ENCODE data around the gene POLR2L. TPM values are rescaled to one million over a fixed set of nuclear protein-coding genes. Genes with fewer than 3 reads are reported as not detected.

The POLR2L gene
- total and polyA plus RNA-seq, 2 of the 13 experiments (the other 11 are each of a cell fraction or from before 2014, with no cell fraction given) = 104 to 114 TPM

DNA sequence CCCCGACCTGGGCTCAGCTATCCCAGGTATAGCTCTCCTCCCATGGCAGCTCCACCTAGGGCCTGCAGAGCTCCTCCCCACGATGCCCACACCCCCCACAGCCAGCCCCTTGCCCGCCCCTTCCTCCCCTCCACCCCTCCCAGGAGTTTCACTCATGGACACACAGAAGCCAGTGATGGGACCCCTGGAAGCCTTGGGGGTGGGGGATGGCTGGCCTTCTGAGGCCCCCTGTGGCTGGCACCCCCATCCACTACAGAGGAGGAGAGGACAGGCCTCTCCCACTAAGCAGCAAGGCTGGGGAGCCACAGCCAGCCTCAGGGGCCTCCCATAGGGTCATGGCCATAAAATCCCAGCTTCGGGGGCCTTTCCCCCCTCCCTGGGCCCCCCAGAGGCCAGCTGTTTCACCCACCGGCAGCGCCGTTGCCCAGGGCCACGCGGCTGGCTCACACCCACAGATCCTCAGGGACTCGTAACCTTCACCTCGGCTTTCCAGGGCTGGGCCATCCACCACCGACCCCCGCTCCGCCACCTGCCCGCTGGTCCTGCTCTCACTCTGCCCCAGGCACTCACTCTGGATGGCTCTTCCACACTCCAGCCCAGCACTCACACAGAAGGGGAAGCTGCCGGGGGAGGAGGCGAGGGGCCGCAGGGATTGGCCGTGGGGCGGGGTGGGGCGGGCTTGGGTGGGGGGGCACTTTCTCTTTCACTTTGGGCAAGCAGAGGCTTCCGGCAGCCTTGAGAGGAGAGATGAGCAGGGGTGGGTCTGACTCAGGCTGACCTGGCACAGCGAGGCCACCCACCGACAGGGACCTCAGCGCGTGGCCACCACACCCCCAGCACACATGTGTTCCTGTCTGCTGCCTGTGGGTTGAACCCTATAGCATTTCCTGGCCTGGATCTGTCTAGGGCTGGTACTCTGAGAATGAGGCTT lies 46.4 kb downstream of the POLR2L start (continued):
- peak; percentile 23 for TF ChIP-seq ASH2L (IDR thresholded peaks at IDR 0.05; ENCODE audit: insufficient read length, low read depth, low read length)
- TF ChIP-seq SALL1 (CRISPR knock-in tag; IDR thresholded peaks at IDR 0.05) = 0 out of 2 replicates have a peak, but pooled peaks have one; percentile 2
- TF ChIP-seq GABPB1 (CRISPR knock-in tag; IDR thresholded peaks at IDR 0.05) = peak; percentile 41

- ChIA-PET POLR2A (interaction anchor here (0.9 to 5.3 kb wide), 8 partner anchors 11 to 897 kb away, joined by 4 to 44 read pairs (median 16); partner anchors contain the start of genes DEAF1, GATD1, PIDD1 and PNPLA2), CTCF (ENCODE audit: low intra/inter-chr PET ratio, low total read pairs) (no interaction called here)
- Histone ChIP-seq H2AFZ (ENCODE audit: low read length) (no peak overlapping the region), H4K20me1 (ENCODE audit: insufficient read depth, low read length) (no peaks in the 10 kb centered on the region), H3K36me3 (replicated peaks in 1 of 2; ENCODE audit: control insufficient read depth in 1 of 2, insufficient read depth in 2 of 2, low read length in 2 of 2) (no peaks in the 10 kb centered on the region; a peak in 1 of 5 replicates), H3K27ac (ENCODE audit: extremely low read length, insufficient read depth, low read length) (no peak overlapping the region), H3K27me3 (ENCODE audit: control insufficient read depth in 1 of 2, insufficient read depth in 2 of 2, low read length in 2 of 2) (no peaks in the 10 kb centered on the region; a peak in 1 of 5 replicates), H3K9ac (ENCODE audit: insufficient read depth, low read depth, low read length) (peak overlapping the region; percentile 77; the same call in 1 of the 2 replicates), H3K79me2 (ENCODE audit: insufficient read depth, low read length) (peaks cover 4% of the 10 kb centered on the region), H3K4me2 (ENCODE audit: low read depth, low read length) (peak overlapping the region; percentile 93), H3K4me1 (ENCODE audit: insufficient read depth, low read length) (no peaks in the 10 kb centered on the region), H3K9me3 (ENCODE audit: low read length) (no peaks in the 10 kb centered on the region), H3K4me3 (replicated peaks in 1 of 3; ENCODE audit: insufficient read depth in 1 of 3, low read depth in 2 of 3, low read length in 3 of 3) (peak overlapping the region; percentile 83 to 97 (median 94); a peak in 5 of 6 replicates)
- FAIRE-seq = no peak
- no peak for ATAC-seq
- 85% methylated on average over 30 of the region's 38 CpGs for WGBS (ENCODE audit: low lambda C conversion rate)
- no TSS peak for BruUV-seq (replicated peaks)
- intact Hi-C loops (cut with micrococcal nuclease; ENCODE audit: unreplicated experiment) (no loop called here), in situ Hi-C loops (cut with HindIII; ENCODE audit: extremely low pct_ligation_motif_present, low pct_unique_long_range_greater_than_20kb) (no loop called here)
- no peak for DNase-seq (ENCODE audit: low spot score)
- peak; percentile 11 for TF ChIP-seq HNRNPLL (IDR thresholded peaks at IDR 0.05; ENCODE audit: low read depth, low read length, poor library complexity, severe bottlenecking)
- TF ChIP-seq BHLHE40 (IDR thresholded peaks at IDR 0.05; ENCODE audit: low read length) = peak; percentile 50; the same call in 1 of the 2 replicates
- TF ChIP-seq, protein P1, sequence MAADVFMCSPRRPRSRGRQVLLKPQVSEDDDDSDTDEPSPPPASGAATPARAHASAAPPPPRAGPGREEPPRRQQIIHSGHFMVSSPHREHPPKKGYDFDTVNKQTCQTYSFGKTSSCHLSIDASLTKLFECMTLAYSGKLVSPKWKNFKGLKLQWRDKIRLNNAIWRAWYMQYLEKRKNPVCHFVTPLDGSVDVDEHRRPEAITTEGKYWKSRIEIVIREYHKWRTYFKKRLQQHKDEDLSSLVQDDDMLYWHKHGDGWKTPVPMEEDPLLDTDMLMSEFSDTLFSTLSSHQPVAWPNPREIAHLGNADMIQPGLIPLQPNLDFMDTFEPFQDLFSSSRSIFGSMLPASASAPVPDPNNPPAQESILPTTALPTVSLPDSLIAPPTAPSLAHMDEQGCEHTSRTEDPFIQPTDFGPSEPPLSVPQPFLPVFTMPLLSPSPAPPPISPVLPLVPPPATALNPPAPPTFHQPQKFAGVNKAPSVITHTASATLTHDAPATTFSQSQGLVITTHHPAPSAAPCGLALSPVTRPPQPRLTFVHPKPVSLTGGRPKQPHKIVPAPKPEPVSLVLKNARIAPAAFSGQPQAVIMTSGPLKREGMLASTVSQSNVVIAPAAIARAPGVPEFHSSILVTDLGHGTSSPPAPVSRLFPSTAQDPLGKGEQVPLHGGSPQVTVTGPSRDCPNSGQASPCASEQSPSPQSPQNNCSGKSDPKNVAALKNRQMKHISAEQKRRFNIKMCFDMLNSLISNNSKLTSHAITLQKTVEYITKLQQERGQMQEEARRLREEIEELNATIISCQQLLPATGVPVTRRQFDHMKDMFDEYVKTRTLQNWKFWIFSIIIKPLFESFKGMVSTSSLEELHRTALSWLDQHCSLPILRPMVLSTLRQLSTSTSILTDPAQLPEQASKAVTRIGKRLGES (CRISPR knock-in tag; IDR thresholded peaks at IDR 0.05; ENCODE audit: borderline replicate concordance) = no peak
- TF ChIP-seq KDM3A (CRISPR knock-in tag; IDR thresholded peaks at IDR 0.05; ENCODE audit: low read depth) = no peak
- 0 out of 2 replicates have a peak, but pooled peaks have one; percentile 11 for TF ChIP-seq ZBTB33 (CRISPR knock-in tag; IDR thresholded peaks at IDR 0.05)
- TF ChIP-seq ZFP91 (CRISPR knock-in tag; IDR thresholded peaks at IDR 0.05; ENCODE audit: borderline replicate concordance) = peak; percentile 92
- TF ChIP-seq ZFP62 (CRISPR knock-in tag; IDR thresholded peaks at IDR 0.05) = no peak
- no peak for TF ChIP-seq SALL2 (CRISPR knock-in tag; IDR thresholded peaks at IDR 0.05)
Observed at GRCh38 chr11:794766-795633, 47.3 kb downstream of the POLR2L start.
